ENCODE data around the gene TENT5C.
"Not testable (repeated sequence)": the region's sequence is repeated elsewhere in the genome, so short reads cannot be mapped to it uniquely, and the experiment has no call there.

TENT5C gene

DNA sequence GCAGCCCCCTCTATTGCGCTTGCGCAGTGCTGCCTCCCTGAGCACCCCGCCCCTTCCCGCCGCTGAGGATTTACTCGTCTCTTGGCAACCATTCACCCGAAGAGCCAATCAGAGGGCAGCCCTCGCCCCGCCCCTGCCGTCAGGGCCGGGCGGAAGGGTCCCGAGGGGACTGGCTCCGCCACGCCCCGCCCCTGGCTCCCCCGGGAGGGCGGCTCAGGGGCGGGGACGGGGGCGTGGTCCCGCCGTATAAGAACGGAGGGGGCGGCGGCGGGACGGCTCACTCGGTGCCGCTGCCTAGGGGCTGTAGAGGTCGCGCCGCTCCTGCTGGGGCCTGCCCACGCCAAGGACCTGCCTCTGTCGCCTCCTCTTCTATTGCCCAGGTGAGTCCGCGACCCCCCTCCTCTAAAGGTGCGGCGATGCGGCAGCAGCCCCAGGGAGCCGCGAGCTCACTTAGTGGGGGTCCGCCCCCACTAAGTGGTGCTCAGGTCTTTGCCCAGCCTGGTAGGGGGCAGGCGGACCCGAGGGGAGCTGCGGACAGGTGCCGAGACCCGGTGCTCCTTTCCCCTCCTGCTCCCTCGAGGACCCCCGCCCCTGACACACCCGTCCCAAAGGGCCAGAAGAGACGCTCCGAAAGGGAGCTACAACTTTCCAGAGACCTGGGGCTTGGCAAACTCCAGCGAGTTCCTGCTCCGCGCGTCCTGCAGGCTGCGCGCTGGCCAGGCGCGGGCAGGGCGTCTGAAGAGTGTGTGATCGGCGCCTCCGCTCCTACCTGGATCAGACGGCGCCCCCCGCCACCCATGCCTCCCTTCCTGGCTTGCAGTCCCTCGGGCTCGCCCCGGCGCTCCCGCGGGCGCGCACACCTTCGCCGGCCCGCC, at the start of gene TENT5C:
TENT5C (plus strand) TSS at position 275 of the 875 bp plus-strand sequence. CDS start 16,821 bp downstream, outside the sequence.
- DNase-seq (ENCODE audit: low read depth), result peak; percentile 98

DNA sequence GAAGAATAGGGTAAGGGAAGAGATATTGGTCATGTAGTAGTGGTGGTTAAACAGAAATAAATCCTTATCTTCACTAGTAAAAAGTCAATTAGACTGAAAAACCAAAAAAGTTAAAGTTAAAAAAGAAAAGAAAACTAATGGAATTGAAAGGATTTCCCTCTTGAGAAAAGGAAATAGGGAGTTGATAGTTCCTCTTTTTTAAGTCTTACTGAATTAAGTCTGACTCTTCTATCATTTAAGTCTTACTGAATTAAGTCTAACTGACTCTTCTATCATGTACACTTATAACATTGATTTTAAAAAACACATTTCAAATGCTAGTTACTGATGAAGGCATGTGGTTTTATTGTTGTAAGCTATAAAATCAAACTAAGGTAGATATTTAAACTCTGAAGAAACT, 49.5 kb upstream of the TENT5C start:
- no peak for DNase-seq (ENCODE audit: low read depth)

DNA sequence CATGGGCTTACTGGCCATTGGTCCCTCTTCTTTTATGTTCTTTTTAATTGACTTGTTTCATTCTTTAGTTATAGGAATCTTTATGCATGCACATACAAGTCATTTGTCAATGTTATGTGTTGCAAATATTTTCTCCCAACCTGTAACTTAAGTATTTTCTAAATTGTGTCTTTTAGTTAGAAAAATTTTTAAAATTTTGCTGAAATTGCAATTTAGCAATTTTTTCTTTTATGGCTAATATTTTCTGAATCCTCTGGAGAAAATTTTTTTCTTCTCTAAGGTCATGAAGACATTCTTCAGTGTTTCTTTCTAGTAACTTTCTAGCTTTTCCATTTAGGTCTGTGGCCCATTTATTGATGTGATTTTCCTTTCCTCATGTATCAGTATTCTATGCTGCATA, 48.9 kb upstream of the TENT5C start:
- no peak for DNase-seq (ENCODE audit: low read depth)

DNA sequence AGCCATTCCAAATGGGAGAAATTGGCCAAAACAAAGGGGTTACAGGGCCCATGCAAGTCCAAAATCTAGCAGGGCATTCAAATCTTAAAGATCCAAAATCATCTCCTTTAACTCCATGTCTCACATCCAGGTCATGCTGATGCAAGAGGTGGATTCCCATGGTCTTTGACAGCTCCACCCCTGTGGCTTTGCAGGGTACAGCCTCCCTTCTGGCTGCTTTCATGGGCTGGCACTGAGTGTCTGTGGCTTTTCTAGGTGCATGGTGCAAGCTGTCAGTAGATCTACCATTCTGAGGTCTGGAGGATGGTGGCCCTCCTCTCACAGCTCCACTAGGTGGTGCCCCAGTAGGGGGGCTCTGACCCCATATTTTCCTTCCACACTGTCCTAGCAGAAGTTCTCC, 47.4 kb upstream of the TENT5C start:
- not testable (repeated sequence) for DNase-seq (ENCODE audit: low read depth)

DNA sequence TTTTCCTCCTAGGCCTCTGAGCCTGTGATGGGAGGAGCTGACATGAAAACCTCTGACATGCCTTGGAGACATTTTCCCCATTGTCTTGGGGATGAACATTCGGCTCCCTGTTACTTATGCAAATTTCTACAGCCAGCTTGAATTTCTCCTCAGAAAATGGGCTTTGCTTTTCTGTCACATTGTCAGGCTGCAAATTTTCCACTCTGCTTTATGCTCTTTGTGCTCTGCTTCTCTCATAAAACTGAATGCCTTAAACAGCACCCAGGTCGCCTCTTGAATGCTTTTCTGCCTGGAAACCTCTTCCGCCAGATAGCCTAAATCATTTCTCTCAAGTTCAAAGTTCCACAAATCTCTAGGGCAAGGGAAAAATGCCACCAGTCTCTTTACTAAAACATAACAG, 46.7 kb upstream of the TENT5C start:
- no peak for DNase-seq (ENCODE audit: low read depth)

DNA sequence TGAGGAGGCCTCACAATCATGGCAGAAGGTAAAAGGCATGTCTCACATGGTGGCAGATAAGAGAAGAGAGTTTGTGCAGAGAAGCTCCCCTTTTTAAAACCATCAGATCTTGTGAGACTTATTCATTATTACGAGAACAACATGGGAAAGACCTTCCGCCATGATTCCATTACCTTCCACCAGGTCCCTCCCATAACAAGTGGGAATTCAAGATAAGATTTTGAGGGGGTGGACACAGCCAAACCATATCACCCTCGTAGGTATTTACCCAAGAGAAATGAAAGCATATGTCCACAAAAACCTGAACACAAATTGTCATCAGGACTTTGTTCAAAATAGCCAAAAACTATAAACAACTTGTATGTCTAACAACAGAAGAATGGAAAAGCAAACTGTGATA, 45.9 kb upstream of the TENT5C start:
- DNase-seq (ENCODE audit: low read depth), result no peak

DNA sequence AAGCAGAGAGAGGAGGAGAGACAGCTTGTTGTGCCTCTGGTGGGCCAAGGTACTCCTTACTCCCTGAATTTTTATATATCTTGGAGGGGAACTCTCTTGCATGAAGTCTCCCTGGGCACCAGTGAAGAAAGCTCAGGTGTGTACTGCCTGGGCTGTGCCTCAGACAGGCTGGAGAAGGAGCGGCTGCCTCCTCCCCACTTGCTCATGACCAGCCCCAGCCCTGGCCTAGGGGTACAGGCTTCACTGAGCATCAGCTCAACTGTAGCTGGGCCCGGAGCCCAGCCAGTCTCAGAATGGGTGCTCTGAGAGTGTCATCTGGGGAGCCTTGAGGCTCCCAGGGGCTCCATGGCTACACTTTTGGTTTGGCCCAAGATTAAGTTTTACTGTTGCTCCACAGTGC, 44.8 kb upstream of the TENT5C start:
- DNase-seq (ENCODE audit: low read depth), result no peak

DNA sequence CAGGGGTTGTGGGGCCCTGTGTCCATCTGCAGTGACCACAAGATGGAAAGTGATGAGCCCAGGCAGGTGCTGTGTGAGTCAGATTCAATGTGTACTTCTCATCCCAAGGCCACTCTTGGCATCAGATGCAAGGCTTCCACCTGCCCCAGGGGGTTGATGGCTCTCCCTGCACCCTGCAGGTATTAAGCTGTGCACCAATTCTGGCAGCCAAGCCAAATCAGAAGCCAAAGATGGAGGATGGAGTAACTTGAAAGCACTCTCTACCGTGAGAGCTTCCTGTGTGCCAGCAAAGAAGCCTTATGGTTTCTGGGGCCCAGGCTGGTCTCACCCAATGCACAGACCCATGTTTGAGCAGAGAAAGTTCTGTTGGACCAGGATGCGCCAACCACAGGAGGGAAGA, 44.3 kb upstream of the TENT5C start:
- no peak for DNase-seq (ENCODE audit: low read depth)

DNA sequence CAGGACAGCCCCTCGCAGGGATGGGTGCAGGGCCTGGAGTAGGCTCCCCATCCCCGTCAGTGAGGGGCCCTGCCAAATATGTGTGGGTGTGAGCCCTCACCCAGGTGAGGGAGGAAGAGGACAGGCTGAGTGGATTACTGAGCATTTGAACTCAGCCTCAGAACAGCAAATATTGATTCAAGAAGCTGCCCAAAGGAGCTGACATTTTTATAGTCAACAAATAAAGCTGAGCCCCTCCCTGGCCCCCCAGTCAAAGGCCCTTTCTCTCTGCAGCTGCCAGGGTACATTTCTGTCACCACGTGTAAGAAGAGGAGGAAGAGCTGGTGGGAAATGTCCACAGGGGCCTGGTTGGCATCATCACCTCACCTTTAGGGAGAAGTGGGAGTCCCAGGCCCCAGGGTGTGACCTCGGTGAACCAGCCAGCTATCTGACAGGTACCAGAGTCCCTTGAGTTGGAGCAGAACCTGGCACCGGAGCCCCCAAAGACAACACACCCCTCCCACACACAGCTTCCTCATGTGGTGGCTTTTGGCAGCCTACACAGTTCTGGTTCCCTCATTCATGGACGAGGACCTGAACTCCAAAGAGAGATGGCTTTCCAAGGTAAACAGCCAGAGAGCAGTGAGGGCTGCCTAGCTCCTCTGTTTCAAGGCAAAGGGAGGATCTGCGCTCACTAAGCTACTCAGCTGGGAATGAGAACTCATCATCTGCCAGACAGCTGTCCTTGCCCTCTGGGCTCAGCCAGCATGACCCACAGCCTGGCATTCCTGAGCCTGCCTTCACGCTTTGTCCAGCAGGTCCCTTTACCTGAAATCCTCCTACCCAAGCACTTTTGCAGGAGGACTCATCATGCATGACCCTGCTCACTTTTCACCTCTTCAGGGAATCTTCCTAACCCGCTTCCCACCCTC, 43.0 kb upstream of the TENT5C start:
- DNase-seq (ENCODE audit: low read depth), result no peak

DNA sequence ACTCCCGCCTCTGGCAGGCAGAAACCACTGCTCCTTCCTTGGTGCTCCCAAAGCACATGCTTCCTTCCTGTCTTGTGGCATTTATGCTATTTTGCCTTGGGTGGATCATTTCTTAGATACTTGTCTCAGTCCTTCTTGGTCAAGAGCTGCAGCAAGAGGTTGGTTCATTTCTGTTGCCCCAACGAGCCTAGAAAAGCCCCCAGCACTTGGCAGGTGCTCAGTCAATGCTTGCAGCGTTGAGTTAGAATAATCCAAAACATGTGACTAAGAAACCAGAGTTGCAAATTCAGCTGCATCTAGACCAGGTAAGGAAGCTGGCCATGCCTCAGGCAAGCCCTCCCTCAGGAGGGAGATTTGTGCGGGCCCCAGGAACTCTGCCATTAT, 42.4 kb upstream of the TENT5C start:
- DNase-seq (ENCODE audit: low read depth), result no peak

DNA sequence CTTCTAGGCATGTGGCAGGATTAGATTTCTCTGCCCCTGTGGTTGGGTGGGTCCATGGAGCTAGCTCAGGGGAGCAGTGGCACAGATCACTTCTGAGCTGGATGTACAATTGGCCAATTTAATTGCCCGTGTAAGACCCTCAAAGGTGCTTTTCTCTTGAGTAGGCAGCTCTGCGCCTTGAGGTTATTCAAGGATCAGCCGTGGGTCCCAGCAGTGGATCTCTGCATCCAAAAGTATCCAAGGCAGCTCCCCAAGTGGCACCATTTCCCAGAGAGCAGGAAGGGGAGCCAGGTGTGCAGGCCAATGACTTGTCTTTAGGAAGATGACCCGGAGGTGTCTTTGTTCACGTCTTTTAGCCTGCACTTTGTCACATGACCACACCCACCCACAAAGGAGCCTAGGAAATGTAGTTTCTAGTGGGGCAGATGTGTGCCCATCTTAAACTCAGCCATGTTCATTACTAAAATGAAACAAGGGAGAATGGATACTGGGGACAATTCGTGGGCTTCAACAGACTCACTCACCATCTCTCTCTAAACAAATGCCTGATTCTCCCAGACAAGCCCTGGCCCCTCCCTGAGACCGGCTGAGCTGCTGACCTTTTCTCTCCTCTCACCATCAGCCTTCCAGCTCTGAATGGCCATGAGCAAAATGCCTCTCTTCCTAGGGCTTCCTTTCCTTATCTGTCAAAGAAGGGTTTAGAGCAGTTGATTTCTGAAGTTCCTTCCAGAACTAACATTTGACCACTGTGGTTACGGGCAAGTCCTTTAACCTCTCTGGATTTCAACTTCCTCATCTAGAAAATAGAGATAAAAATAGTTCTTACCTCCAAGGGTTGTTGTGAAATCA, 41.4 kb upstream of the TENT5C start:
- no peak for DNase-seq (ENCODE audit: low read depth)

DNA sequence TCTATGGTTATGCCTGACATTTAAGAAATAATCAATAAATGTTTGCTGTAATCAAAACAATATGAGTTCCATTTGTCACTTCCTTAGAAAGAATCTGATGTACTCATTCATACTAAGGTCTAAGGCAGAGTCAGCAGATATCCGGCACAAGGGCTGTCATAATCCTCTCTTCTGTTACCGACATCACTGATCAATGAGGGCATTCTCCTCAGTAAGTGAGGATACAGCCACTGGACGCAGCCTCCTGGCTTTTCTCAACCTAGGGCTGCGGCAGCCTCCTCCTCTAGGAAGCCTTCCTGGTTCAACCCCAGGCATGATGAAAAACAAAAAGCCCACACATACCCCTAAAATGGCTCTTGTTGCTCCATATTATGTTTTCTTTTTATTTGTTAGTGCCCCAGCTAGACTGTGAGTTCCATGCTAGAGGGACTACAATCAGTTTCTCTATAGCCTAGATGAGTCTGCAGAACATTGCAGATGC, 40.7 kb upstream of the TENT5C start:
- no peak for DNase-seq (ENCODE audit: low read depth)

DNA sequence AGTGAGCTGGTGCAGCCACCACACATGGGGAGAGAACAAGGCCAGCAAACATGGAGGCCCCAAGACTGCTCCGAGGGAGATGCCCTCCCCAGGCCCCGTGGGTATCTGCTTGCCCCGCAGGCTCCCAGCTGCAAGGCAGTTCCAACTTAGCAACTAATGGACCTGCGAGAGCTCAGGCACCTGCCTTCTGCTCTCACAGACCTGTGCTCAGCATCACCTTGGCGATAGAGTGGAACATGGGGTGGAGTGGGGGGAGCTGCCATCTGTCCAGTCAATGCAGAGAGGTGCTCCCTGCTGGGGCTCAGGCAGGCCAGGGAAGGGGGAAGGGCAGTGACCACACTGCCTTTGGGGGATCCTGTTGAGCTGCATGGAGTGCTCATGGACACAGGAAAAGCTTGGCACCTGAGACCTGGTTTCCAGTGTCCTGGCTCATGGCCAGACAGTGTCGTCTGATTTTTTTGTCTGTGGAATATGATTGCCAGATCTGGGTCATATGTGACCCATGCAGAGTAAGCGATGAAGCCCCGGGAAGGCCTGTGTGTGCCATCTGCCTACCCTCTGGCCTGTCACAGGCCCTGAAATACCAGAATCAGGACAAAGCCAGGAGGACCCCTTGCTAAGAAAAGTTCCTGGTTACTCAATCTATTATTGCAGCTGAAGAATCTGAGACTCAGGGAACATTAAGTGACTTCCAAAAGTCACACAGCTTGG, 39.9 kb upstream of the TENT5C start:
- DNase-seq (ENCODE audit: low read depth), result no peak

DNA sequence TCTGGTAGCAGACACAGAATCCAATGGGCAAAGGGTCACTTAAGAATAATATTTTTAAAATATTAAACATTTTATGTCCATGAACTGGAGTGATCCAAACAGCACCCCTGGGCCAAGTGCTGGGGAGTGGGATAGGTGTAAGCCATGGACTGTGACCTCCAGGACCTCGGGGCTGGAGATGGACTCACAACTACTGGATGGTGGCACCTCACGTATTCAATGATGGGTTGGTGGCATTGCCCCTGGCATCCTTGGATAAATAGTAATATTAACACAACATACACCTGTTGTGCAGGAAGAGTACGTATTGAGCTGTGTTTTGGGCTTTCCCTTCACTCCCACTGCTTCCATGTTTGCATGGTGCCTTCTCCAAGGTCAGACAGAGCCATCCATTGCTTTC, 39.3 kb upstream of the TENT5C start:
- DNase-seq (ENCODE audit: low read depth), result no peak

DNA sequence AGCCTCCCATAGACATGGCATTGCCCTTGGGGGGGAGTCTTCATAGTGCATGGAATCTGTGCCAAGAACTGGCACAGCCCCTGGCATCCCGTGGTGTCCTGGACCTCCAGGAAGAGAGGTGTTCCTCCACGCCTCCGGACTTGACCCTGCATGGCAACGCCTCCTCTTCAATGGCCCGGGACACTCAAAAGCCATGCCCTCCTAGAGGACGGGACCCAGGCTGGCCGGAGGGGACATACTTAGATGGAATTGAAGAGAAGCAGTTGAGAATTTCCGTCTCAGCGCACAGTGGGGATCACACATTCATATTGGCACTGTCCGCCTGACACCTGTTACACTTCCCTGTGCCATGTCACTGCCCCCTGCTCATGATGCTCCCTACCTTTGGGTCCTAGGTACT, 38.4 kb upstream of the TENT5C start:
- no peak for DNase-seq (ENCODE audit: low read depth)

DNA sequence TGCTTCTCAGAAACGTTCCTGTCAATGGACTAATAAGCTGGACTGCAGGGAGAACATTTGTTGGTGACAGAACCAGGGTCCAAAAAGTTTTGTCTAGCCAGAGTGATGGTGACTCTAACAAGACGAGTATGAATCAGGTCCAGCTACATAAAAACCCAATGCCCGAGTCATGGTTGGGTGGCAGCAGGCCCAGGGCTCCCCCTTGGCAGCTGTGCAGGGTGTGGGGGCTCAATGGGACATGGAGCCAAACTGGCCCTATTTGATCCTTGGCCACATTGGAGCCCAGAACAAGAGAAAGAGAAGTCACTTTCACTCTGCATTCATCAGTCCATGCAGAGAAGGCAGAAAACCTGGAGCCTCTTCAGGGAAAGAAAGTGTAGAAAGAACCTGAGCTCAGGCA, 37.9 kb upstream of the TENT5C start:
- no peak for DNase-seq (ENCODE audit: low read depth)

DNA sequence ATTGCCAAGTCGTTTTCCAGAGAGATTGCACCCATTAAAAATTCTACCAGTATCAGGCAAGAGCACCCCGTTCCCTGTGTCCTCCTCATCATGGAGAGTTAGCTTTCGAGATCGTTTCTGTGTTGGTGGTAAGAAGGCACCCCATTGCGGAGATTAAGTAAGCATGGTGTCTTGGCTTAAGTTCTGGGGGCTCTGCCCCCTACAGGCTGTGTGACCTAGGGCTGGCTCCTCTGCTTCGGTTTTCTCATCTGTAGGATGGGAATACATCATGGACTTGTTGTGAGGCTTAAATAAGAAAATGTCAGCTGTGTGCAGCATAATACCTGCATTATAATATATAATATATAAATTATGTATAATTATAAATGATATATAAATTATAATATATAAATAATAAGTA, 36.8 kb upstream of the TENT5C start:
- DNase-seq (ENCODE audit: low read depth), result no peak

DNA sequence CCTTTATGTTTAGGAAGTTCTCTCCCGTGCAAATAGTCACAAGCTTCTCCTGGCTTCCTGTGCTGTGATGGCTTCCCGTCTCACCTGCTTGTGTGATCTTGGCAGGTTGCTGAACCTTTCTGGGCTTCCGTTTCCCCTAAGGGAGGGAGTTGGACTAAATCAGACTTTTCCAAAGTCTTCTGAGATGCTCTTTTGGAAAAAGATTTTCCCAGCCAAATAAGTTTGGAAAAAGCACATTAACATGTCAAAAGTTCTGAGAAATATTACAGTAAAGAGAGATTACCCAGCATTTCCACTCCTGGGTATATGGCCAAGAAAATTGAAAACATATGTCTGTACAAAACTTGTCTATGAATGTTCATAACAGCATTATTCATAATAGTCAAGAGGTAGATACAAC, 36.0 kb upstream of the TENT5C start:
- no peak for DNase-seq (ENCODE audit: low read depth)

DNA sequence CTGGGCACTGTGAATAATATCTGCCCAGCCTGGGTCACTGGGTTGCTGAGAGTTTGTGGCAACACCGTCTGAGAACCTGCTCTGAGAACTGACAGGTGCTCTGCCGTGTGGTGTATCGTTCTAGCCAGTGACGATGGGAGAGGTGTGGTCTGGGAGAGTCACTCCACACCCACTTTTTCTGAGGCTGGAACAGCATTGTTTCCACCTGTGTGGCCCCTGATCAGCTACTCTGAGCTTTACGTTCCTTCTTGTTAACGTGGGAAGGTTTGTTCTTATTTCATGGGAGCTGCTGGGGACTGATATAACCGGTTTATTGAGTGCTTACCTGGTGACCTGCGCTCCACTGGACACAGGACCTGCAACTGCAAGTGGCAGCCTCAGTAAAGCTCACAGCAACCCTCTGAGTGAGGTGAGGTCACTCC, 34.8 kb upstream of the TENT5C start:
- no peak for DNase-seq (ENCODE audit: low read depth)

DNA sequence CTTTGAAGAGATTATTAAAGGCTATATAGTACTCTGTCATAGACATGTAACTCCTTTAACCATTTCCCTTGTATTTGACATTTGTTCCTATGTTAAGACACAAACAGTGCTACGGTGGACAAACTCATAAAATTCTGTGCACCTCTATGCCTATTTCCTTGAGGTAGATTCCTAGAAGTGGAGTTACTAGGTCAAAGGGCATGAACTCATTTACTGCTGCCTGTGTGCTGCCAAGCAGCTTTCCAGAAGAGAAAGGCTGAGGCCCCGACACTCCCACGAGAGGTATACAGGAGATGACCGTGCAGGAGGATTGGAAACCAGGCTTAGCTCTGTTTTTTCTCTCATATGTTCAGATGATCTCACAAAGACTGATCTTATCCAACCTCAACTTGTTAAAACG, 34.4 kb upstream of the TENT5C start:
- no peak for DNase-seq (ENCODE audit: low read depth)

DNA sequence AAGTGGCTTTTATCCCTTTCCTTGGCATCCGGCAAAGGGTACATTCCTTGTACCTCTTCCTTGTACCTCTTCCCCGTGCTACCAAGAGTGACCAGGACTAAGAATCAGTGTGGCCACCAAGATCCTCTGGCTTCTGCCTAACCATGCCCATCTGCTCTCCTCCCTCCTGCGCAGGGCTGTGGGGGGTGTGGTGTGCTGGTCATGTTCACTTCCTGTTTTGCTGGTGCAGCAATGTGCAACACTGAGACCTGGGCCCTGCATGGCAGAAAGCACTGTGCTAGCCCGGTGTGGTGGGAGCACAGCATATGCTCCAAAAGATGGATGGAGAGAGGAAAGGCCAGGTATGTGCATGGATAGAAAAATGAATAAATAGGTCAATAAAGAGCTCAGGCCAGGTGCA, 33.3 kb upstream of the TENT5C start:
- no peak for DNase-seq (ENCODE audit: low read depth)
